GM18909 (cell line): ENCODE results near the gene ITIH5.

ENCODE experiments used
- ATAC-seq: cut with Tn5 transposase; IDR thresholded peaks from one replicate; pipeline ENCODE4 v1.9.1; 2021; ENCODE audit warnings: mild to moderate bottlenecking; ENCODE audit not compliant: unreplicated experiment, poor library complexity

ITIH5 gene

GRCh38 chr10:7635408-7636125, 31.2 kb downstream of the ITIH5 start:
- ATAC-seq, result no peak

GRCh38 chr10:7634142-7634894, 32.4 kb downstream of the ITIH5 start:
- no peak for ATAC-seq

- ATAC-seq, result no peak
These were observed 40.5 kb downstream of the ITIH5 start for GRCh38 chr10:7626283-7626682.

- no peak for ATAC-seq
These were observed 40.9 kb downstream of the ITIH5 start for GRCh38 chr10:7625836-7626235.

GRCh38 chr10:7625009-7625408, 41.8 kb downstream of the ITIH5 start:
- ATAC-seq, result no peak

GRCh38 chr10:7622969-7623368, 43.8 kb downstream of the ITIH5 start:
- no peak for ATAC-seq

- no peak for ATAC-seq
These were observed 48.3 kb downstream of the ITIH5 start for GRCh38 chr10:7618461-7618860.

GRCh38 chr10:7611909-7612308, 54.9 kb downstream of the ITIH5 start:
- ATAC-seq, result no peak

GRCh38 chr10:7610651-7611389, 55.9 kb downstream of the ITIH5 start:
- no peak for ATAC-seq

GRCh38 chr10:7610026-7610425, 56.7 kb downstream of the ITIH5 start:
- no peak for ATAC-seq

GRCh38 chr10:7609556-7609955, 57.2 kb downstream of the ITIH5 start:
- ATAC-seq, result no peak

- no peak for ATAC-seq
These were observed 58.8 kb downstream of the ITIH5 start for GRCh38 chr10:7608001-7608400.

GRCh38 chr10:7606951-7607404, 59.8 kb downstream of the ITIH5 start:
- no peak for ATAC-seq

GRCh38 chr10:7605565-7606295, 61.0 kb downstream of the ITIH5 start:
- no peak for ATAC-seq

GRCh38 chr10:7601023-7601656, 65.6 kb downstream of the ITIH5 start:
- ATAC-seq, result no peak

GRCh38 chr10:7598771-7599170, 68.0 kb downstream of the ITIH5 start:
- no peak for ATAC-seq

- no peak for ATAC-seq
These were observed 70.4 kb downstream of the ITIH5 start for GRCh38 chr10:7596356-7596755.

- no peak for ATAC-seq
These were observed 72.9 kb downstream of the ITIH5 start for GRCh38 chr10:7593905-7594304.

GRCh38 chr10:7593063-7593462, 73.7 kb downstream of the ITIH5 start:
- ATAC-seq, result no peak

- no peak for ATAC-seq
These were observed 74.1 kb downstream of the ITIH5 start for GRCh38 chr10:7592627-7593026.
